Measurements from ENCODE around the gene NUMB. TPM values are rescaled to one million over a fixed set of nuclear protein-coding genes. Genes with fewer than 3 reads are reported as not detected.

Gene NUMB
- total and polyA plus RNA-seq, 2 of the 13 experiments (the other 11 are each of a cell fraction or from before 2014, with no cell fraction given), result 20.3 to 71.1 TPM

DNA sequence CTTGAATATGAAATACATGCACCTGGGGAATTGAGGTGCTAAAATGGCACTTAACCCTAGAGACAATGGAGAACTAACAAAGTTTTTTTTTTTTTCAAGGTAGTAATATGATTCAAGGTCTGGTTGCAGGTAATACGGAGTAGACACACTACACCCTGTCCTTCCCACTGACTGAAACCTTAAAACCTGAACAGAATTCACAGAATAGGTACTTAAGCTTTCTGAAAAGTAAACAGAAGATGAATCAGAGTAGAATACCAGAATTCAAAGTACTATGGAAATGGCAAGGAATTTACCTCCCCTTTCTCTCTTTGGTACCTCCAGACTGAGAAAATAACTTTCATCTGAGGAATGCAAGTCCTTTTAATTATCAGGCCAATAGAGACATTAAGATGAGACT lies 133.8 kb downstream of the NUMB start (continued):
- TF ChIP-seq, protein P1, sequence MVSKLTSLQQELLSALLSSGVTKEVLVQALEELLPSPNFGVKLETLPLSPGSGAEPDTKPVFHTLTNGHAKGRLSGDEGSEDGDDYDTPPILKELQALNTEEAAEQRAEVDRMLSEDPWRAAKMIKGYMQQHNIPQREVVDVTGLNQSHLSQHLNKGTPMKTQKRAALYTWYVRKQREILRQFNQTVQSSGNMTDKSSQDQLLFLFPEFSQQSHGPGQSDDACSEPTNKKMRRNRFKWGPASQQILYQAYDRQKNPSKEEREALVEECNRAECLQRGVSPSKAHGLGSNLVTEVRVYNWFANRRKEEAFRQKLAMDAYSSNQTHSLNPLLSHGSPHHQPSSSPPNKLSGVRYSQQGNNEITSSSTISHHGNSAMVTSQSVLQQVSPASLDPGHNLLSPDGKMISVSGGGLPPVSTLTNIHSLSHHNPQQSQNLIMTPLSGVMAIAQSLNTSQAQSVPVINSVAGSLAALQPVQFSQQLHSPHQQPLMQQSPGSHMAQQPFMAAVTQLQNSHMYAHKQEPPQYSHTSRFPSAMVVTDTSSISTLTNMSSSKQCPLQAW (CRISPR knock-in tag; IDR thresholded peaks at IDR 0.05), result no peak
- no peak for TF ChIP-seq U2AF1 (optimal IDR thresholded peaks at IDR 0.05; ENCODE audit: low read depth, low read length)

DNA sequence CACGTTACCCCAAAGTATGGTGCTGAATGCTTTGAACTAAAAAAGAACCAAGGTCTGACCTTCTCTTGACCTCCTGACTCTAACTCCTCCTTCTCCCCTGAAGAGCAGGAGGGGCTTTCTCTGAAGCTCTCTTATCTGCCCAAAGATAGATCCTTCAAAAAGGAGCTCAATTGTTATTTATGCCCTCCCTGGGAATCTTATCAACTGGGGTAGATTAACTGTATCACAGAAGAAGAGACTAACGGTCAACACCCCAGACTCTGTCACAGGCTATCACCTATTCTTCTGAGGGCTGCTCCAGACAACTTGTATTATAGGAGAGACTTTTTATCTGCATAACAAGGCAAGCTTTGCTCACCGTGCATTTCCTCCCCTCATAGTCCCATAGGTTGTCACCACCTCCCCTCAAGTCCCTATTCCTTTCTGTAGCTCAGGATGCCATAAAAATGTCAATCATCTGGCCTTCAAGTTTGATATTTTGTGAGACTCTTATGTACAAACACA lies 134.4 kb downstream of the NUMB start:
- intact Hi-C loops (cut with micrococcal nuclease; ENCODE audit: unreplicated experiment), result no loop called here
- Histone ChIP-seq H3K4me3 (replicated peaks in 1 of 3; ENCODE audit: insufficient read depth in 1 of 3, low read depth in 2 of 3, low read length in 3 of 3) (no peak overlapping the region), H3K36me3 (replicated peaks in 1 of 2; ENCODE audit: control insufficient read depth in 1 of 2, insufficient read depth in 2 of 2, low read length in 2 of 2) (0 out of 5 replicates have a peak, but pooled peaks cover 3 to 7% of the 10 kb centered on the region in 2 experiments), H3K4me2 (ENCODE audit: low read depth, low read length) (no peak overlapping the region), H3K4me1 (ENCODE audit: insufficient read depth, low read length) (peaks cover 38% of the 10 kb centered on the region), H3K9me3 (ENCODE audit: low read length) (no peaks in the 10 kb centered on the region), H2AFZ (ENCODE audit: low read length) (no peak overlapping the region), H4K20me1 (ENCODE audit: insufficient read depth, low read length) (no peaks in the 10 kb centered on the region), H3K9ac (ENCODE audit: insufficient read depth, low read depth, low read length) (no peak overlapping the region), H3K27ac (ENCODE audit: extremely low read length, insufficient read depth, low read length) (no peak overlapping the region), H3K27me3 (ENCODE audit: control insufficient read depth in 1 of 2, insufficient read depth in 2 of 2, low read length in 2 of 2) (no peaks in the 10 kb centered on the region), H3K79me2 (ENCODE audit: insufficient read depth, low read length) (no peaks in the 10 kb centered on the region)
- POLR2A ChIA-PET, result no interaction called here
- in situ Hi-C loops (cut with HindIII; ENCODE audit: extremely low pct_ligation_motif_present, low pct_unique_long_range_greater_than_20kb), result no loop called here
- CTCF ChIA-PET (ENCODE audit: low intra/inter-chr PET ratio, low total read pairs), result no interaction called here
- FAIRE-seq (no peak), ATAC-seq (no peak), DNase-seq (ENCODE audit: low spot score) (no peak)
- TF ChIP-seq ZNF232 (CRISPR knock-in tag; IDR thresholded peaks at IDR 0.05; ENCODE audit: borderline replicate concordance), result no peak
- TF ChIP-seq, protein P2, sequence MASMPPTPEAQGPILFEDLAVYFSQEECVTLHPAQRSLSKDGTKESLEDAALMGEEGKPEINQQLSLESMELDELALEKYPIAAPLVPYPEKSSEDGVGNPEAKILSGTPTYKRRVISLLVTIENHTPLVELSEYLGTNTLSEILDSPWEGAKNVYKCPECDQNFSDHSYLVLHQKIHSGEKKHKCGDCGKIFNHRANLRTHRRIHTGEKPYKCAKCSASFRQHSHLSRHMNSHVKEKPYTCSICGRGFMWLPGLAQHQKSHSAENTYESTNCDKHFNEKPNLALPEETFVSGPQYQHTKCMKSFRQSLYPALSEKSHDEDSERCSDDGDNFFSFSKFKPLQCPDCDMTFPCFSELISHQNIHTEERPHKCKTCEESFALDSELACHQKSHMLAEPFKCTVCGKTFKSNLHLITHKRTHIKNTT (CRISPR knock-in tag; IDR thresholded peaks at IDR 0.05), result no peak
- TF ChIP-seq, protein P3, sequence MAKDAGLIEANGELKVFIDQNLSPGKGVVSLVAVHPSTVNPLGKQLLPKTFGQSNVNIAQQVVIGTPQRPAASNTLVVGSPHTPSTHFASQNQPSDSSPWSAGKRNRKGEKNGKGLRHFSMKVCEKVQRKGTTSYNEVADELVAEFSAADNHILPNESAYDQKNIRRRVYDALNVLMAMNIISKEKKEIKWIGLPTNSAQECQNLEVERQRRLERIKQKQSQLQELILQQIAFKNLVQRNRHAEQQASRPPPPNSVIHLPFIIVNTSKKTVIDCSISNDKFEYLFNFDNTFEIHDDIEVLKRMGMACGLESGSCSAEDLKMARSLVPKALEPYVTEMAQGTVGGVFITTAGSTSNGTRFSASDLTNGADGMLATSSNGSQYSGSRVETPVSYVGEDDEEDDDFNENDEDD (CRISPR knock-in tag; IDR thresholded peaks at IDR 0.05; ENCODE audit: borderline replicate concordance), result no peak
- TF ChIP-seq, protein P4, sequence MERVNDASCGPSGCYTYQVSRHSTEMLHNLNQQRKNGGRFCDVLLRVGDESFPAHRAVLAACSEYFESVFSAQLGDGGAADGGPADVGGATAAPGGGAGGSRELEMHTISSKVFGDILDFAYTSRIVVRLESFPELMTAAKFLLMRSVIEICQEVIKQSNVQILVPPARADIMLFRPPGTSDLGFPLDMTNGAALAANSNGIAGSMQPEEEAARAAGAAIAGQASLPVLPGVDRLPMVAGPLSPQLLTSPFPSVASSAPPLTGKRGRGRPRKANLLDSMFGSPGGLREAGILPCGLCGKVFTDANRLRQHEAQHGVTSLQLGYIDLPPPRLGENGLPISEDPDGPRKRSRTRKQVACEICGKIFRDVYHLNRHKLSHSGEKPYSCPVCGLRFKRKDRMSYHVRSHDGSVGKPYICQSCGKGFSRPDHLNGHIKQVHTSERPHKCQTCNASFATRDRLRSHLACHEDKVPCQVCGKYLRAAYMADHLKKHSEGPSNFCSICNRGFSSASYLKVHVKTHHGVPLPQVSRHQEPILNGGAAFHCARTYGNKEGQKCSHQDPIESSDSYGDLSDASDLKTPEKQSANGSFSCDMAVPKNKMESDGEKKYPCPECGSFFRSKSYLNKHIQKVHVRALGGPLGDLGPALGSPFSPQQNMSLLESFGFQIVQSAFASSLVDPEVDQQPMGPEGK (CRISPR knock-in tag; IDR thresholded peaks at IDR 0.05), result no peak
- no peak for TF ChIP-seq MATR3 (CRISPR knock-in tag; IDR thresholded peaks at IDR 0.05)
- no peak for TF ChIP-seq KDM4B (CRISPR knock-in tag; IDR thresholded peaks at IDR 0.05)
- TF ChIP-seq MAFF (IDR thresholded peaks at IDR 0.05; ENCODE audit: low read depth, low read length), result no peak
- TF ChIP-seq, protein P5, sequence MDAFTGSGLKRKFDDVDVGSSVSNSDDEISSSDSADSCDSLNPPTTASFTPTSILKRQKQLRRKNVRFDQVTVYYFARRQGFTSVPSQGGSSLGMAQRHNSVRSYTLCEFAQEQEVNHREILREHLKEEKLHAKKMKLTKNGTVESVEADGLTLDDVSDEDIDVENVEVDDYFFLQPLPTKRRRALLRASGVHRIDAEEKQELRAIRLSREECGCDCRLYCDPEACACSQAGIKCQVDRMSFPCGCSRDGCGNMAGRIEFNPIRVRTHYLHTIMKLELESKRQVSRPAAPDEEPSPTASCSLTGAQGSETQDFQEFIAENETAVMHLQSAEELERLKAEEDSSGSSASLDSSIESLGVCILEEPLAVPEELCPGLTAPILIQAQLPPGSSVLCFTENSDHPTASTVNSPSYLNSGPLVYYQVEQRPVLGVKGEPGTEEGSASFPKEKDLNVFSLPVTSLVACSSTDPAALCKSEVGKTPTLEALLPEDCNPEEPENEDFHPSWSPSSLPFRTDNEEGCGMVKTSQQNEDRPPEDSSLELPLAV (CRISPR knock-in tag; conservative IDR thresholded peaks at IDR 0.05; ENCODE audit: low read depth), result no peak
- no peak for TF ChIP-seq SKI (IDR thresholded peaks at IDR 0.05; ENCODE audit: partially characterized antibody)
- TF ChIP-seq HNRNPL (IDR thresholded peaks at IDR 0.05; ENCODE audit: low read depth, low read length), result no peak
- no peak for TF ChIP-seq REXO4 (CRISPR knock-in tag; IDR thresholded peaks at IDR 0.05; ENCODE audit: borderline replicate concordance)
- no peak for TF ChIP-seq KLF12 (CRISPR knock-in tag; IDR thresholded peaks at IDR 0.05; ENCODE audit: borderline replicate concordance)
- no peak for TF ChIP-seq ZNF816 (CRISPR knock-in tag; IDR thresholded peaks at IDR 0.05; ENCODE audit: borderline replicate concordance)
- TF ChIP-seq DMAP1 (CRISPR knock-in tag; IDR thresholded peaks at IDR 0.05), result no peak
- BruUV-seq (replicated peaks), result no TSS peak
- 87% methylated on average over 3 of the region's 3 CpGs for WGBS (ENCODE audit: low lambda C conversion rate)
